AG10803 (cell line): ENCODE data around the gene HRH1.

Experiments used
- DNase-seq: peaks from one replicate; pipeline ENCODE4 v3.0.0; 2010; ENCODE audit warnings: low read depth
- H3K4me3 ChIP-seq: 2 replicates; pipeline ENCODE4 v1.5.1; 2011; ENCODE audit warnings: mild to moderate bottlenecking, low read length, control low read depth
- CTCF ChIP-seq: conservative IDR thresholded peaks from 2 replicates; pipeline ENCODE4 v1.5.1; 2011; ENCODE audit warnings: mild to moderate bottlenecking, low read length, control low read depth, inconsistent platforms

HRH1 gene

DNA sequence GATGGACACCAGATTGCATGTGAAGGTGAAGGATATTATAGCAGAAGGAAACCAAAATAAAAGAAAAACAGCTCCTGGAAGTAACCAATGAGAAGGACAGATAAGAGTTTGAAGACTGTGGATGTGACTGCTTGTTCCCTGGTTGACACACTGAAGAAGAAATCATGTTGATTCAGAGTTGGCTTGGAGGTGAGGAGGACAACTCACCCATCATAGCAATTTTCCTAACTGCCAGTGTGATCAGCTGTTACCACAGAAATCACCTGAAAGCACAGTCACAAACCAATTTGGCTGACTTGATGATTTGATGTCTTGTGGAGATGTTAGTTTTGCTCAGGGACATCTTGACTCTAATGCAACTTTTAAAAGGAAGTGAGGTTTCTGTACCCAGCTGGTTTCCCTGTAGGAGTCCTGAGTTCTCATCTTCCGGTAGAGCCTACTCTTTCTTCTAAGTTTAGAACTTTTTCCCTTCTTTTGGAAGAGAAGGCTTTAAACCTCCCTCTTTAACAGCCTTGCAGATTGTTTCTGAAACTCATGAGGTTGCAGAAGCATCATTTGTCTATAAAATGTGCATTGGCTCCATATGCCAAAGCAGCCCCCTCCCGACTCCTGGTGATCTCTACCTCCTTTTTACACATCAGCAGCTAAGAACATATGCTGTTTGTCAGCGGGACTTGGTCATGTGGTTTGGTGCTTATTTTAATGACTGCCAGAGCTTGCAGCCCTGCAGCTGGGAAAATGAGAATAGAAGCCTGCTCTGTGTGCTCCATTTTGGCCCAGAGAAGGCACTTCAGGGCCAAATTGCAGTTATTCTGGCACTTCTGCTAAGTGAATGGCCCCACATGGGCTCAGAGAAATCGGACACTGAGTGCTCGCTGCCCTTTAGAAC, 128.2 kb downstream of the HRH1 start:
- peak; percentile 49 for DNase-seq
- TF ChIP-seq CTCF, result no peak
- H3K4me3 ChIP-seq, result no peak overlapping the region; the same call in 1 of the 2 replicates

DNA sequence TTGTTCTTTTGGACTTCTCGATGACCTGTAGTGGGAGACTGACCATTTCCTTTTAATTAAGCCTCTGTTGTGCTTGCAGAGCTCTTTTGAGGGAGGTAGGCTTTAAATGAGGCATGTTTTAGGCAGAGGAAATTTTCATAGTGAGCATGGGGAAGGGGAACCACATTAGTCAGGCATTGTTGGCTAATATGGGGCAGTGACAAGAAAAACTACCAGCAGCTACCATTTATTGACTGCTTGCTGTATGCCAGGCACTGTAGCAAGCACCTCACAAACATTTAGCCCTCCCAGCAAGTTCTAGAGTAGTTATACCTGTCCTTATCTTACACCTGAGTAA, 128.8 kb downstream of the HRH1 start:
- no peak overlapping the region; the same call in 1 of the 2 replicates for H3K4me3 ChIP-seq
- no peak for TF ChIP-seq CTCF
- DNase-seq, result no peak

DNA sequence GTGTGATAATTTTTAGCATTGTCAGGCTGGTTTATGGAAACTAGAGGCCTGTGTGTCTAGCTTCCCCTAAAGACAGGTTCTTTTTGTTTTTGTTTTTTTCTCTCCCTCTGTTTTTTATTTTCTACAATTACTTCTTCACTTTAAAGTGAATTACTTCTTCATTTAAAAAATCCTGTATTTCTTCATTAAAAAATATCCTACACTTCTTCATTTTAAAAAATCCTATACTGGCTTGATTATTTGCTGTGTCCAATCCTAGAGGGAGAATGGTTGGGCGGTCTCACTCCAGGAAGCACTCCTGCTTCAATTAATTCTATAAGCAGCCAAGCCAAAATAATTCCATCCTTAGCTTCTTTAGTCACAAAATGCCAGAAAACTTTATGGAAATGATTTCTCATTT, 129.7 kb downstream of the HRH1 start:
- no peak for TF ChIP-seq CTCF
- H3K4me3 ChIP-seq, result no peak overlapping the region
- DNase-seq, result no peak

DNA sequence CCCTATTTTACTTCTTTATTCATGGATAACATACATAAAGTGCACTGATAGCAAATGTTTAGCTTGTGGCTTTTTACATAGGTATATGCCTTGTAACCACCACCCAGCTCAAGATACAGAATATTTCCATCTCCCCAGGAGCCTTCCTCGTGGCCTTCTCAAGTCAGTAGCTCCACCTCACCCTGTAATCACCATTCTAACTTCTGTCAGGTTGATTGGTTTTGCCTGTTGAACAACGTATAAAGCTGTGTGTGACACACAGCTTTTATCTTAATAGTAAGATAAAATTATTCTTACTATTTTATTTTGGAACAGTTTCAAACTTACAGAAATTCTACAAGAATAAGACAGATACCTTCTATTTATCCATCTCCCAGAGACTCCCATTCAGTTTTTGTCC, 131.2 kb downstream of the HRH1 start:
- DNase-seq, result no peak
- TF ChIP-seq CTCF, result no peak
- no peak overlapping the region for H3K4me3 ChIP-seq

DNA sequence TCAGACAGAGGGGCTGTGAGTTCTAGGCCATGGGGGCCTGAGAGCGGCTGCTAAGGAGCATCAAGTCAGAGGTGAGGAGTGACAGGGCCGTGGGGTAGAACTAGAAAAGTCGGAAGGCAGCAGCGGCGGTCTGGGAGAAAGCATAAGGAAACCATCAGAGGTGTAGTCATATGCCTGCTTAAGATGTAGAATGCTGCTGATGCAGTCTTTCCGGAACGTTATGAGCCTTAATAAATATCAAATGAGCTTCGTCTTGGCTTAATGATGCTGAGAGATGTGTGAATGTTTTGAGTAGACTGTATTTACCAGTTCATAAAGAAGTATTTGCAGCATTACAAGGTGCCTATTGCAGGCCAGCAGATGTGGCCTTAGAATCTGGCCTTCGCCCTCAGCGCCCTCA, 133.1 kb downstream of the HRH1 start:
- TF ChIP-seq CTCF, result no peak
- DNase-seq, result no peak
- no peak overlapping the region for H3K4me3 ChIP-seq

DNA sequence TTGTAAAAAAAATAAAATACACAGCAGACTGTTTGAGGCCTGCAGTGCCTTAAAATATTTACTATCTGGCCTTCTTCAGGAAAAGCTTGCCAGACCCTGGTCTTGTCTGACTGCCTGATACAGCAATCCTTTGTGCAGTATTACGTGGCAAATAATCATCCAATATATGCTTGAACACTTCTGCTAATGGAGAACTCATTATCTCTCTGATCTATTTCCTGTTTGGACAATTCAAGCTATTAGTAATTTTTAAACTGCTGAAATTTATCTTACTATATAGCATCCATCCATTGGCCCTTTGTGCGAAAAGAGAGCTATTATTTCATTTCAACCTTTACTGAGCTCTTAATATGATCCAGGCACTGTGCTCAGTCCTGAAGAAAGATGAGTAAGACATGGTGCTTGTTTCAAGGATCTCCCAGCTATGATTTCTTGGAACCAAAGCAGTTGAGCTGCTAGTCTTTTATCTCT, 133.8 kb downstream of the HRH1 start:
- H3K4me3 ChIP-seq, result no peak overlapping the region
- no peak for TF ChIP-seq CTCF
- DNase-seq, result peak; percentile 52
